ENCODE data around the gene KRT33A. TPM values are rescaled to one million over a fixed set of nuclear protein-coding genes. Genes with fewer than 3 reads are reported as not detected.

Gene KRT33A
- total RNA-seq, 1 donor from 2014 or later = not detected

- Histone ChIP-seq H3K27me3 (ENCODE audit: low read depth) (peaks cover 77% of the 10 kb centered on the region), H3K27ac (replicated peaks) (no peak overlapping the region), H3K4me1 (no peaks in the 10 kb centered on the region), H3K9me3 (replicated peaks) (peaks cover 19% of the 10 kb centered on the region), H3K4me3 (no peak overlapping the region), H3K36me3 (no peaks in the 10 kb centered on the region)
- DNase-seq = no peak
- TF ChIP-seq CTCF (IDR thresholded peaks at IDR 0.05; ENCODE audit: borderline replicate concordance) = no peak
- intact Hi-C loops (cut with micrococcal nuclease) = no loop called here
These were observed 11.6 kb downstream of the KRT33A start for GRCh38 chr17:41338961-41339485.

DNA sequence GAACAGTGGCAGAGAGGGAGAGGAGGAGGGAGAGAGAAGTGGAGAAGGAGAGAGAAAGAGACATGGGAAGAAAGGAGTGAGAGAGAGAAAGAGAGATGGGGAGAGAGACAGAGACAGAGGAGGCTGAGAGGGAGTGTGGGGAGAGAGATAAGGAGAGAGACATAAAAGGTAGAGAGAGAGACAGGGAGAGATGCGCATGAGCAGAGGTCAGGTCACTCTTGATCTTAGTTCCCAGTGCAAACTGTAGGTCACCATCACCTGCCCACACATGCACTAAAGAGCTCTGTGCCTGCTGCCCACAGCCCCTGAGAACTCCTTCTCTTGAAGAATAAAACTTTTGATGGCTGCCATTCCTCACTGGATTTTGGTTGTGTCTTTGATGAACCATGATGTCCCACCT, 14.9 kb downstream of the KRT33A start:
- H3K27me3 ChIP-seq (ENCODE audit: low read depth) = peaks cover 84% of the 10 kb centered on the region
- no peaks in the 10 kb centered on the region for H3K36me3 ChIP-seq
- no peak overlapping the region for H3K4me3 ChIP-seq
- no peak for DNase-seq
- no peaks in the 10 kb centered on the region for H3K4me1 ChIP-seq
- no peaks in the 10 kb centered on the region for H3K9me3 ChIP-seq (replicated peaks)
- no peak overlapping the region for H3K27ac ChIP-seq (replicated peaks)
- no peak for TF ChIP-seq CTCF (IDR thresholded peaks at IDR 0.05; ENCODE audit: borderline replicate concordance)
- intact Hi-C loops (cut with micrococcal nuclease) = no loop called here

GRCh38 chr17:41334385-41335305, 16.0 kb downstream of the KRT33A start:
- H3K4me1 ChIP-seq = no peaks in the 10 kb centered on the region
- TF ChIP-seq CTCF (IDR thresholded peaks at IDR 0.05; ENCODE audit: borderline replicate concordance) = no peak
- H3K36me3 ChIP-seq = no peaks in the 10 kb centered on the region
- intact Hi-C loops (cut with micrococcal nuclease) = no loop called here
- H3K27me3 ChIP-seq (ENCODE audit: low read depth) = peaks cover 80% of the 10 kb centered on the region
- DNase-seq = no peak
- no peak overlapping the region for H3K27ac ChIP-seq (replicated peaks)
- H3K9me3 ChIP-seq (replicated peaks) = no peaks in the 10 kb centered on the region
- H3K4me3 ChIP-seq = no peak overlapping the region

DNA sequence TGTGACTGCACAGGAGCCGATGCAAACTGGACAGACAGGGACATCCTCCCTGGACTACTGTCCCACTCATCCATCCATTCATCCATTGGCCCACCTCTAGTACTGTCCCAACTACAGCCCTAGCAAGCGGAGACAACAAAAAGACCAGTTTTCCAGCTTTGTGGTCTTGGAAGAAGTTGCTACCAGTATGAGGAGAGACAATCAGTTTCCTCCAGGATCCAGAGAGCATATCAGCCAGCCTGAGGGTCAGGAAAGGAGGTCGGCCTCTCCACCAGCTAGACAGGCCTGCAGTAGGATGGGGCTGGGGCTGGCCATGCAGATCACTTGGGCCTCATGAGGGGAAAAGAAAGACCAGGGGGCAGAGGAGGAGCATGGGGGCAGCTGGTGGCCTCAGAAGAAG, 16.8 kb downstream of the KRT33A start:
- TF ChIP-seq CTCF (IDR thresholded peaks at IDR 0.05; ENCODE audit: borderline replicate concordance) = no peak

GRCh38 chr17:41333098-41333497, 17.5 kb downstream of the KRT33A start:
- H3K9me3 ChIP-seq (replicated peaks) = no peaks in the 10 kb centered on the region
- TF ChIP-seq CTCF (IDR thresholded peaks at IDR 0.05; ENCODE audit: borderline replicate concordance) = no peak
- no peaks in the 10 kb centered on the region for H3K36me3 ChIP-seq
- H3K4me1 ChIP-seq = no peaks in the 10 kb centered on the region
- H3K4me3 ChIP-seq = no peak overlapping the region
- no peak for DNase-seq
- peaks cover 83% of the 10 kb centered on the region for H3K27me3 ChIP-seq (ENCODE audit: low read depth)
- intact Hi-C loops (cut with micrococcal nuclease) = no loop called here
- H3K27ac ChIP-seq (replicated peaks) = no peak overlapping the region

More for the DNA sequence above, 16.8 kb downstream of the KRT33A start:
- intact Hi-C loops (cut with micrococcal nuclease) = no loop called here
- Histone ChIP-seq H3K4me3 (no peak overlapping the region), H3K27me3 (ENCODE audit: low read depth) (peaks cover 79% of the 10 kb centered on the region), H3K36me3 (no peaks in the 10 kb centered on the region), H3K9me3 (replicated peaks) (no peaks in the 10 kb centered on the region), H3K4me1 (no peaks in the 10 kb centered on the region), H3K27ac (replicated peaks) (no peak overlapping the region)
- no peak for DNase-seq

All from left ventricle myocardium inferior (tissue), 1 donor.